Liver (tissue), 9 donors: ENCODE measurements around the gene TRIM5. TPM values are rescaled to one million over a fixed set of nuclear protein-coding genes. Genes with fewer than 3 reads are reported as not detected.

ENCODE experiments used
- DNase-seq: peaks from one replicate; pipeline ENCODE4 v3.0.0-alpha.2; 2017; ENCODE audit warnings: low spot score
- H3K27ac ChIP-seq, 2 donors: one replicate each; pipeline ENCODE4 v1.7.0; 2013; ENCODE audit warnings: inconsistent platforms in 2 of 2, low read length in 2 of 2, control low read depth in 1 of 2, low read depth in 1 of 2, mild to moderate bottlenecking in 1 of 2
- H3K27me3 ChIP-seq, 4 donors: one replicate each; pipeline versions ENCODE4 v1.6.1 to v1.7.0; 2013; ENCODE audit warnings: low read length in 3 of 4, inconsistent platforms in 1 of 4, mild to moderate bottlenecking in 1 of 4, moderate library complexity in 1 of 4; ENCODE audit not compliant: control insufficient read depth in 4 of 4, insufficient read depth in 4 of 4
- H3K36me3 ChIP-seq, 4 donors: one replicate each; pipeline versions ENCODE4 v1.6.1 to v1.7.0; 2013; ENCODE audit warnings: low read length in 3 of 4, mild to moderate bottlenecking in 3 of 4, low read depth in 1 of 4, moderate library complexity in 1 of 4; ENCODE audit not compliant: control insufficient read depth in 4 of 4, insufficient read depth in 3 of 4
- H3K4me1 ChIP-seq, 4 donors: one replicate each; pipeline versions ENCODE4 v1.6.1 to v1.7.0; 2013; ENCODE audit warnings: low read length in 3 of 4, mild to moderate bottlenecking in 3 of 4, moderate library complexity in 1 of 4; ENCODE audit not compliant: control insufficient read depth in 4 of 4, insufficient read depth in 4 of 4
- H3K4me3 ChIP-seq, 3 donors: one replicate each; pipeline versions ENCODE4 v1.6.1 to v1.7.0; 2013; ENCODE audit warnings: low read length in 3 of 3, control low read depth in 1 of 3, low read depth in 1 of 3, mild to moderate bottlenecking in 1 of 3
- H3K9ac ChIP-seq, 2 donors: one replicate each; pipeline ENCODE4 v1.7.0; 2013; ENCODE audit warnings: low read length in 2 of 2, mild to moderate bottlenecking in 2 of 2, moderate library complexity in 2 of 2, control low read depth in 1 of 2, low read depth in 1 of 2
- H3K9me3 ChIP-seq, 4 donors: one replicate each; pipeline versions ENCODE4 v1.6.1 to v1.7.0; 2013; ENCODE audit warnings: low read length in 3 of 4; ENCODE audit not compliant: control insufficient read depth in 4 of 4
- EGR1 ChIP-seq, 2 donors: IDR thresholded peaks; 2 replicates each; pipeline ENCODE4 v1.6.1; 2016 to 2018; ENCODE audit warnings: antibody characterized with exemption in 2 of 2, low read depth in 2 of 2
- FOXA1 ChIP-seq: IDR thresholded peaks from 2 replicates; pipeline ENCODE4 v1.6.1; 2016; ENCODE audit warnings: antibody characterized with exemption
- GABPA ChIP-seq, 2 donors: IDR thresholded peaks in 1 of 2; conservative IDR thresholded peaks in 1 of 2; 2 replicates each; pipeline ENCODE4 v1.6.1; 2016; ENCODE audit warnings: antibody characterized with exemption in 2 of 2, mild to moderate bottlenecking in 1 of 2, moderate library complexity in 1 of 2
- HNF4A ChIP-seq, 2 donors: conservative IDR thresholded peaks; 2 replicates each; pipeline ENCODE4 v1.6.1; 2016; ENCODE audit warnings: antibody characterized with exemption in 2 of 2, mild to moderate bottlenecking in 2 of 2
- JUND ChIP-seq, 2 donors: IDR thresholded peaks; 2 replicates each; pipeline ENCODE4 v1.6.1; 2016; ENCODE audit warnings: antibody characterized with exemption in 2 of 2
- RAD21 ChIP-seq, 2 donors: IDR thresholded peaks; 2 replicates each; pipeline ENCODE4 v1.6.1; 2016; ENCODE audit warnings: antibody characterized with exemption in 2 of 2, mild to moderate bottlenecking in 2 of 2
- RXRA ChIP-seq, 2 donors: IDR thresholded peaks; 2 replicates each; pipeline ENCODE4 v1.6.1; 2017 to 2018; ENCODE audit warnings: antibody characterized with exemption in 2 of 2, mild to moderate bottlenecking in 1 of 2
- SP1 ChIP-seq: IDR thresholded peaks from 2 replicates; pipeline ENCODE4 v1.6.1; 2018; ENCODE audit warnings: antibody characterized with exemption, mild to moderate bottlenecking
- YY1 ChIP-seq: IDR thresholded peaks from 2 replicates; pipeline ENCODE4 v1.6.1; 2016; ENCODE audit warnings: antibody characterized with exemption, mild to moderate bottlenecking
- WGBS: extraction: QIAGEN DNeasy Blood & Tissue Kit; methylation state at CpG from one replicate; pipeline ENCODE4 v1.1.7; 2013; 5-methylcytosine and 5-hydroxymethylcytosine counted together
- polyA plus RNA-seq, 2 donors: library from polyadenylated mRNA; stranded (reverse) in 1 of 2; unstranded in 1 of 2; fragments of 200-250 nt in 1 of 2; fragments of >200 nt in 1 of 2; fragmentation: Nextera tagmentation in 1 of 2; extraction: Ambion mirVana in 1 of 2; gene quantifications; one replicate each; pipeline versions ENCODE4 v1.2.1 to v1.2.3, GENCODE V29; 2013 to 2015
- total RNA-seq, 2 donors: library from RNA; depleted of rRNA; stranded (reverse); fragments of >200 nt; gene quantifications; one replicate each; pipeline ENCODE4 v1.2.3, GENCODE V29; 2014
- TF ChIP-seq, protein P1 (sequence below): IDR thresholded peaks from 2 replicates; pipeline ENCODE4 v1.6.1; 2016; ENCODE audit warnings: antibody characterized with exemption, mild to moderate bottlenecking
- TF ChIP-seq, protein P2 (sequence below): fragments of 150-350 bp; IDR thresholded peaks from 2 replicates; pipeline ENCODE4 v1.5.1; 2017; ENCODE audit warnings: improper control_type of control experiment, low read depth, low read length; ENCODE audit not compliant: missing input control
- TF ChIP-seq, protein P3 (sequence below): IDR thresholded peaks from 2 replicates; pipeline ENCODE4 v1.6.1; 2016; ENCODE audit warnings: antibody characterized with exemption
- TF ChIP-seq, protein P4 (sequence below): IDR thresholded peaks from 2 replicates; pipeline ENCODE4 v1.6.1; 2016; ENCODE audit warnings: antibody characterized with exemption
- donor health status: healthy.
- donor health status: healthy.
- donor health status: healthy.
- donor health status: healthy.
- donor health status: healthy.

The TRIM5 gene
- total and polyA plus RNA-seq, 4 donors: 7.8 to 20.2 (median 13.1) TPM

DNA sequence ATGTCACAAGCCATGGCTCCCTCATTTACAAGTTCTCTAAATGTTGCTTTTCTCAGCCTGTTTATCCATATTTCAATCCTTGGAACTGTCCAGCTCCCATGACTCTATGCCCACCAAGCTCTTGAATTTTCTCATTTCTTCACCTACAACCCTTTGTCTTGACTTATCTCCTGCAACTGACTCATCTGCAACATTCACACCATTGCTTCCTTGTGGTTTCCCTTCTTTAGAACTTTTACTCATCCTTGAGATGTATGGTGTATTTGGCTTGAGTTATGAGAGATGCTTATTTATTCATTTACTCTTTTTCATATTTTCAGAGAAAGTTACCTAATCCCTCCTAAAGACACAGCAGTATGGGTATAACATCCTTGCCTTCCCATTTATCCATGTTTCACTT lies 41.3 kb downstream of the TRIM5 start:
- H3K4me3 ChIP-seq: no peak overlapping the region
- no peak overlapping the region for H3K9ac ChIP-seq
- H3K36me3 ChIP-seq: peaks cover 3 to 25% (median 10%) of the 10 kb centered on the region in 4 donors
- no peak for DNase-seq
- H3K27ac ChIP-seq: no peak overlapping the region
- TF ChIP-seq, protein P1, sequence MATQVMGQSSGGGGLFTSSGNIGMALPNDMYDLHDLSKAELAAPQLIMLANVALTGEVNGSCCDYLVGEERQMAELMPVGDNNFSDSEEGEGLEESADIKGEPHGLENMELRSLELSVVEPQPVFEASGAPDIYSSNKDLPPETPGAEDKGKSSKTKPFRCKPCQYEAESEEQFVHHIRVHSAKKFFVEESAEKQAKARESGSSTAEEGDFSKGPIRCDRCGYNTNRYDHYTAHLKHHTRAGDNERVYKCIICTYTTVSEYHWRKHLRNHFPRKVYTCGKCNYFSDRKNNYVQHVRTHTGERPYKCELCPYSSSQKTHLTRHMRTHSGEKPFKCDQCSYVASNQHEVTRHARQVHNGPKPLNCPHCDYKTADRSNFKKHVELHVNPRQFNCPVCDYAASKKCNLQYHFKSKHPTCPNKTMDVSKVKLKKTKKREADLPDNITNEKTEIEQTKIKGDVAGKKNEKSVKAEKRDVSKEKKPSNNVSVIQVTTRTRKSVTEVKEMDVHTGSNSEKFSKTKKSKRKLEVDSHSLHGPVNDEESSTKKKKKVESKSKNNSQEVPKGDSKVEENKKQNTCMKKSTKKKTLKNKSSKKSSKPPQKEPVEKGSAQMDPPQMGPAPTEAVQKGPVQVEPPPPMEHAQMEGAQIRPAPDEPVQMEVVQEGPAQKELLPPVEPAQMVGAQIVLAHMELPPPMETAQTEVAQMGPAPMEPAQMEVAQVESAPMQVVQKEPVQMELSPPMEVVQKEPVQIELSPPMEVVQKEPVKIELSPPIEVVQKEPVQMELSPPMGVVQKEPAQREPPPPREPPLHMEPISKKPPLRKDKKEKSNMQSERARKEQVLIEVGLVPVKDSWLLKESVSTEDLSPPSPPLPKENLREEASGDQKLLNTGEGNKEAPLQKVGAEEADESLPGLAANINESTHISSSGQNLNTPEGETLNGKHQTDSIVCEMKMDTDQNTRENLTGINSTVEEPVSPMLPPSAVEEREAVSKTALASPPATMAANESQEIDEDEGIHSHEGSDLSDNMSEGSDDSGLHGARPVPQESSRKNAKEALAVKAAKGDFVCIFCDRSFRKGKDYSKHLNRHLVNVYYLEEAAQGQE: no peak
- no peak for TF ChIP-seq RXRA (IDR thresholded peaks at IDR 0.05)
- no peak for TF ChIP-seq EGR1 (IDR thresholded peaks at IDR 0.05; ENCODE audit: low read depth in 2 of 2)
- no peak for TF ChIP-seq JUND (IDR thresholded peaks at IDR 0.05)
- TF ChIP-seq, protein P2, sequence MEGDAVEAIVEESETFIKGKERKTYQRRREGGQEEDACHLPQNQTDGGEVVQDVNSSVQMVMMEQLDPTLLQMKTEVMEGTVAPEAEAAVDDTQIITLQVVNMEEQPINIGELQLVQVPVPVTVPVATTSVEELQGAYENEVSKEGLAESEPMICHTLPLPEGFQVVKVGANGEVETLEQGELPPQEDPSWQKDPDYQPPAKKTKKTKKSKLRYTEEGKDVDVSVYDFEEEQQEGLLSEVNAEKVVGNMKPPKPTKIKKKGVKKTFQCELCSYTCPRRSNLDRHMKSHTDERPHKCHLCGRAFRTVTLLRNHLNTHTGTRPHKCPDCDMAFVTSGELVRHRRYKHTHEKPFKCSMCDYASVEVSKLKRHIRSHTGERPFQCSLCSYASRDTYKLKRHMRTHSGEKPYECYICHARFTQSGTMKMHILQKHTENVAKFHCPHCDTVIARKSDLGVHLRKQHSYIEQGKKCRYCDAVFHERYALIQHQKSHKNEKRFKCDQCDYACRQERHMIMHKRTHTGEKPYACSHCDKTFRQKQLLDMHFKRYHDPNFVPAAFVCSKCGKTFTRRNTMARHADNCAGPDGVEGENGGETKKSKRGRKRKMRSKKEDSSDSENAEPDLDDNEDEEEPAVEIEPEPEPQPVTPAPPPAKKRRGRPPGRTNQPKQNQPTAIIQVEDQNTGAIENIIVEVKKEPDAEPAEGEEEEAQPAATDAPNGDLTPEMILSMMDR: no peak
- TF ChIP-seq FOXA1: no peak
- TF ChIP-seq, protein P3, sequence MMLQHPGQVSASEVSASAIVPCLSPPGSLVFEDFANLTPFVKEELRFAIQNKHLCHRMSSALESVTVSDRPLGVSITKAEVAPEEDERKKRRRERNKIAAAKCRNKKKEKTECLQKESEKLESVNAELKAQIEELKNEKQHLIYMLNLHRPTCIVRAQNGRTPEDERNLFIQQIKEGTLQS: no peak
- TF ChIP-seq HNF4A (conservative IDR thresholded peaks at IDR 0.05): no peak
- TF ChIP-seq GABPA (IDR thresholded peaks at IDR 0.05 in 1 of 2, conservative IDR thresholded peaks at IDR 0.05 in 1 of 2): no peak
- no peak for TF ChIP-seq SP1
- no peaks in the 10 kb centered on the region for H3K27me3 ChIP-seq
- H3K9me3 ChIP-seq: no peaks in the 10 kb centered on the region
- H3K4me1 ChIP-seq: no peaks in the 10 kb centered on the region

DNA sequence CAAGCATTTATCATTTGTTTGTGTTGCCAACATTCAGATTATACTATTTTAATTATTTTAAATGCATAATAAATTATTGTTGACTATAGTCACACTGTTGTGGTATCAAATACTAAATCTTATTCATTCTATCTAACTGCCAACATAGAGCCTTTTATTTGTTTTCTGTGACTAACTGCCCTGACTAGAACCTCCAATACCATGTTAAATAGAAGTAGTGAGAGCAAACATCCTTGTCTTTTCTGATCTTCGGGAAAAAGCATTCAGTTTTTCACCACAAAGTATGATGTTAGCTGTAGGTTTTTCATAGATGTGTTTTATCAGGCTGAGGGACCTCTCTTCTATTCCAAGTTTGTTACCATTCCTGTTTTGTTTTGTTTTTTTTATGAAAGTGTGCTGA lies 44.9 kb downstream of the TRIM5 start:
- Histone ChIP-seq H3K4me1 (no peaks in the 10 kb centered on the region), H3K36me3 (peaks cover 3 to 28% (median 17%) of the 10 kb centered on the region in 4 donors), H3K27ac (no peak overlapping the region), H3K27me3 (no peaks in the 10 kb centered on the region), H3K9me3 (no peaks in the 10 kb centered on the region), H3K9ac (no peak overlapping the region), H3K4me3 (no peak overlapping the region)
- WGBS: 94% methylated on average over 1 of the region's 1 CpG
- DNase-seq: no peak
- TF ChIP-seq, protein P1: no peak
- TF ChIP-seq GABPA (IDR thresholded peaks at IDR 0.05 in 1 of 2, conservative IDR thresholded peaks at IDR 0.05 in 1 of 2) (no peak), EGR1 (IDR thresholded peaks at IDR 0.05; ENCODE audit: low read depth in 2 of 2) (no peak), RAD21 (IDR thresholded peaks at IDR 0.05) (no peak), FOXA1 (no peak), YY1 (no peak), RXRA (IDR thresholded peaks at IDR 0.05) (no peak), HNF4A (conservative IDR thresholded peaks at IDR 0.05) (no peak)
- TF ChIP-seq, protein P4, sequence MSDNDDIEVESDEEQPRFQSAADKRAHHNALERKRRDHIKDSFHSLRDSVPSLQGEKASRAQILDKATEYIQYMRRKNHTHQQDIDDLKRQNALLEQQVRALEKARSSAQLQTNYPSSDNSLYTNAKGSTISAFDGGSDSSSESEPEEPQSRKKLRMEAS: no peak
- TF ChIP-seq, protein P2: no peak
- TF ChIP-seq, protein P3: no peak
